NCI-H1436 treated with DMSO at 0.1 percent for 48 hours (cell line): ENCODE results near the gene PRTG.
"Not testable (repeated sequence)": the region's sequence is repeated elsewhere in the genome, so short reads cannot be mapped to it uniquely, and the experiment has no call there.

Source experiments
- DNase-seq: peaks from one replicate; lab custom pipeline; 2025; lab: John Stamatoyannopoulos, UW

Gene PRTG

DNA sequence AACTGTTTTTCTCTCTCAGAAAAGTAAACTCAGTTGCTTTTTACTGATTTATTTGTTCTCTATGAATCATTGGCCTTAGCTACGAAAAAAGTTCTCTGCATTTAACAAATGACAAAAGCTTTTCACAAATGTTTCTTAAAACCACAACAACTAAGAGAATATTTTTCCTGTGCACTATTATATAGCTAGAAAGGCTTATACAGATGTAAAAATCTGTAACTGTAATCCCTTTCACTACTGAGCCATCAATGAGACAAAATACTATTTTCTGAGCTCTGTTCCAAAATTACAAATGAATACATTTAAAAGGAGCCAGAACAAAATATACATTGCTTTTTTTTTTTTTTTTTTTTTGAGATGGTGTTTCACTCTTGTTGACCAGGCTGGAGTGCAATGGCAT, 109.2 kb downstream of the PRTG start:
- no peak for DNase-seq

DNA sequence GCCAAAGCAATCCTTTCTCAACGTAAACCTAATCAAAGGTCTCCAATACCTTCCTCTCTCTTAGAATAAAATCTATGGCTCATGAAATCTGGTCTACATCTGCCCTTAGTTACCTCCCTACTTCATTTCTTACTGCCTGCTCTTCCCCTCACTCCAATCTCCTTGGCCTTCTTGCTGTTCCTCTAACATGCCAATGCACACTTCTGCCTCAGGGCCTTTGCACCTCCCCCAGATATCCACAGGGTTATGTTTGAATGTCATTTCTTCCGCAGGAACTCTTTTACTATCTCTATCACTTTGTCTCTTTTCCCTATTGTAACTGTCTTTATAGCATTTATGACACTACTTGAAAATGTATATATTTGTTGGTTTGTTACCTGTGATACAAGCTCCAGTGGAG, 110.5 kb downstream of the PRTG start:
- DNase-seq, result no peak

DNA sequence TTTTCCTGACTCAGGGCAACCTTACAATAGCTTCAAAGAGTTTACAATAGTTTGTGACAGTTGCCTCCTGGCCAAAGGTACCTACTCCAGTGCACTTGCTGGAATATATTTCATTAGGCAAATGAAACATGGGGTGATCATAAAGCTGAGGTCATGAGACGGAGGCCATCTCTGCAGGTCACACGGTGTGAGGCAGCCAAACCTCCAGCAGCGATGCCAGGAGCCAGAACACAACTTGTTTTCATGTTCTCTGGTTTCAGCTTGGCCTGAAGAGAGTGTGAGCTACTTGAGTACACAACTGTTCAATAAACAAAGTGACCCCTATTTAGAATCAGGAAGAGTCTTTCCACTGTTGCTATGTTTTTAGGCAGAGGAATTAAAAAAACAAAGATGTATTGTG, 112.1 kb downstream of the PRTG start:
- no peak for DNase-seq

DNA sequence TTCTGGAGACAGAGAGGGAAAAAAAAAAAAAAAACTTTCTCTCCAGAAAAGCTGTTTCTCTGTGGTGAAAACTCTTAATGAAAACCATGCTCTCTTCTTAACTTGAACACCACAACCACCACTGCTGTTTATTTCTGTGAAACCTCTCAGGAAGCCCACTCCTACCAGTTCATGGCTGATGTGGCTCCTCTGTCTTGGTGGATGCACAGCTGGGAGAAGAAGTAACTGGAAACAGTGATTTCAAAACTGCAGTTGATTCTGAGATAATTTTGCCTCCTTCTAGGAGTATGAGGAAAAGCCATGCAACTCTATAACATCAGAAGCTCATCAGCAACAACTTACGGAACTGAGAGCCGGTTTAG, 114.6 kb downstream of the PRTG start:
- no peak for DNase-seq

DNA sequence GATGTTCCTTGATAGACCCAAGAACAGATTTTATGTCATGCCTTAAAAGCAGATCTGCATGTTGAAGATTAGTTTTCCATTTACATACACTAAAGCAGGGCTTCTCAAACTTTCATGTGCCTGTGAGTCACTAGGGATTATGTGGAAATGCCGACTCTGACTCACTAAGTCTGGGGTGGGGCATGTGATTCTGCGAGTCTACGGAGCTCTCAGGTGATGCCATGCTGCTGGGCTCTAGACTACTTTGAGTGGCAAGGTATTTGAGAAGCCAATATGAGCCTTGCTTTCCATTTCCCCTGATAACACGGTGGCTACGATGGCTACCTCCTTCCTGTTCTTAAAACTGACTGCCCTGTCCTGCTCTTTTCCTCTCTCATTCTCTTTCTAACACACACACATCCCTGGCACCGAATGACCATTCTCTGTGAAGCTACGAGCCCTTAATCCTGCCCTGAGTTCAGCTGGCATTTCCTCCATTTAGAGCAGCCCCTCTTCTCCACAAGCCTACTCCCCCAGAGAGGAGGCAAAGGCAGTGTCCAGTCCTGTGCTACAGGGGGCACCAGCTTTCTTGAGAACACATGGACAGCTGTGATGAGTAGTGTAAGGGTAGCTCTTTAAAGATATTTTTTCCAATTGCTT, 115.1 kb downstream of the PRTG start:
- no peak for DNase-seq

DNA sequence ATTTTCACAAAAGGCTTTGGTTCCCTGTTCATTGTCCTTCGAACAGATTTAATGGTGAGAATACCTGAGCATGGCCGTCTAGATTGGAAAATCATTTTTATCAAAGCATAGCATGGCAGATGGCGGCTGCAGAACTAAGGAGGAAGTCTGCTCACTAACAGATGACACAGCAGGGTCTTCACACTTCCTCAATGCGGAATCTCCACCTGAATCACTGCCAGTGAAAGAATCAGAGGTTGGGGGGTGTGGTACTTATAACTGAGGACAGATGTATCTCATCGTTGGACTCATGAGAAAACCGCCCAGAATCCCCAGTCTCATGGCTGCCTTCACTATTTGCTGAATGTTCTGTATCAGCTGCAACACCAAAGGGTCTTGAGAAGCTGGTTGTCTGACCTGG, 123.2 kb downstream of the PRTG start:
- no peak for DNase-seq

DNA sequence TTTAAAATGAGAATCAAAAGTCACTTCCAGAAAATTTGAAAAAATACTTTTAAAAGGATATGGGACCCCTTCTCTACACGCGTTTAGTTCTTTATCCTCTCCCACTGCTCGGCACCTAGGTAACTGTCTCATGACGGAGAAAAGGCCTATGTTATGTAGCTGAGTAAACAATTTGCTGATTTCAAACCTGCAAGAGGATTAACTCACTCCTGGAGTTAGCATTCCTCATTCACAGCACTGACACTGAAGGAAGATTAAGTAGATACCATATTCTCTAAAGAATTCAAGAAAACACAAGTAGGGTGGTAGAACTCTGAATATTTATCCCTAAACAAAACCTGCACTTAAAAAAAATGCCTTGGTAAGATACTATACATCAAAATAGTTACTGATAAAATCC, 124.6 kb downstream of the PRTG start:
- DNase-seq, result no peak

DNA sequence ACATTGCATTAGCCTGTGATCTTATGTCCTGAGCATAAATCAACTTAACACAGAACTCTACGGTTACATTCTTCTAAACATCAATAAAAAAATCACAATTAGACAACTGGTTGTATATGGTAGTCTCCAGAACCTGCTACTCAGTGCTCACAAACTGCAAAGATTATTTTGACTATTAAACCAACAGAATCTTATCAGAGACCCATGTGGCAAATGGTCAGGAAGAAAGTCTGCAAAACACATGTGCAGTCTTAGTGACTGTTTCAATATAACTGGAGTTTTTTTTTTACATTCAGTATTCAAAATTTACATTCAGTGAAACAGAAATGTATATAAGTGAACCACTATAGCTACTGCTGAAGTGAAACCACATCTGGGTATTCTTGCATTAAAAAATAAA, 127.5 kb downstream of the PRTG start:
- no peak for DNase-seq

DNA sequence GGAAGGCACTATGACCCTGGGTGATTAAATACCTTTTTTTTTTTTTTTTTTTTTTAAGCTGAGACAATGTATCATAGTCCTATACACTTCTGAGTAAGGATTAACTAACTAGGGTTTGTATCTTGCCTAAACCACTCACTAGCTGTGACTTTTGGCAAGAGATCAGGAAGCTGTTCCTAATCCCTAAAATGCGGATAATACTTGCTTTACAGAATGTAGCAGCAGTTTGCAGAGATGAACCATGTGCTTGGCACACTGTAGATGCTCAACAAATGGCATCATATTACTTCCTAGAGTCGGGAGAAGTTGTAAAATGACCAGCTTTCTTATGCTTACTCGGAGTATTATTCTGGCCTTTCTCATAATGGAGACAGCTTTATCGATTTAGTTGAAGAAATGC, 129.2 kb downstream of the PRTG start:
- DNase-seq, result no peak

DNA sequence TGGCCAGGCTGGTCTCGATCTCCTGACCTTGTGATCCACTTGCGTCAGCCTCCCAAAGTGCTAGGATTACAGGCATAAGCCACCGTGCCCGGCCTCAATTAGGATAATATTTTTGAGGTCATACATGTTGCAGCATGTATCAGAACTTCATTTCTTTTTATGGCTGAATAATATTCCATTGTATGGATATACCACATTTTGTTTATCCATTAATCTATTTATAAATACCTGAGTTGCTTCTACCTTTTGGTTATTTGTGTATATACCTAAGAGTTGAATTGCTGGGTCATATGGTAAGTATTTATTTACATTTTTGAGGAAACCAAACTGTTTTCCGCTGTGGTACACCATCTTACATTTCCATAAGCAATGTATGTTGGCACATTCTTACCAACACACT, 136.7 kb downstream of the PRTG start:
- DNase-seq, result no peak

DNA sequence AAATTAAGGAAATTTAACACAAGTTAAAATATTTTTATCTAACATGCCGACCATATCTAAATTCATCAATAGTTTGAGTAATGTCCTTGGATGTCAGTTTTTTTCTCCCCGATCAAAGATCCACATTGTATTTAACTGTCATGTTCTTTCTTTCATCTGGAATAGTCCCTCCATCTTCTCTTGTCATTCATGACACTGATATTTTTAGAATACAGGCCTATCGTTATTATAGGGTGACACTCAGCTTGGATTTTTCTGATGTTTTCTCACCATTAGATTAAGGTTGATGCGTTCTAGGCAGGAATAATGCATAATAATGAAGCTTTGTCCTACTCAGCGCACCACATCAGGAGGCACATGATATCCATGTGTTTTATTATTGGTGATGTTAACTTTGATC, 141.6 kb downstream of the PRTG start:
- DNase-seq, result no peak

DNA sequence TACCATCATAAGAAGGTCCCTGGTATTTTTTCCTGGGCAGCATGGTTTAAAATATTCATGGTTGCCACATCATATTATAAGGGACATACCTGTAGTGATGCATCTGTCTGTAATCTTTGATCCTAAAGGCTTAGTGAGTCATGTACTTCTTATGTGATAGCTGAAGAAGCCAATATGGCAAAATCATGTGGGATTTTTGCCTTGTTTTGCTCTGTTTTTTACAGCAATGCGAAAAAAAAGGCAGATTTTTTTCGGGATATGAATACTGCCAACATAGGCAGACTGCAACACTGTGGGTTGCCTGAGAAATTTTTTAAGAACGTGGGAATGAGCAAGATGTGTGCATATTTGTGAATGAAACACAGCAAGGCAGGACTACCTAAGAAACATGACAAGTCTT, 143.5 kb downstream of the PRTG start:
- DNase-seq, result no peak

DNA sequence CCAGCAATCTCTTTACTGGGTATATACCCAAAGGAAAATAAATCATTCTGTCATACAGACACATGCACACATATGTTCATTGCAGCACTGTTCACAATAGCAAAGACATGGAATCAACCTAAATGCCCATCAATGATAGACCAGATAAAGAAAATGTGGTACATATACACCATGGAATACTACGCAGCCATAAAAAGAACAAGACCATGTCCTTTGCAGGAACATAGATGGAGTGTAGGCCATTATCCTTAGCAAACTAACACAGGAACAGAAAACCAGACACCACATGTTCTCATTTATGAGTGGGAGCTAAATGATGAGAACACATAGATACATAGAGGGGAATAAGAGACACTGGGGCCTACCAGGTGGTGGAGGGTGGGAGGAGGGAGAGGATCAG, 149.9 kb downstream of the PRTG start:
- not testable (repeated sequence) for DNase-seq

DNA sequence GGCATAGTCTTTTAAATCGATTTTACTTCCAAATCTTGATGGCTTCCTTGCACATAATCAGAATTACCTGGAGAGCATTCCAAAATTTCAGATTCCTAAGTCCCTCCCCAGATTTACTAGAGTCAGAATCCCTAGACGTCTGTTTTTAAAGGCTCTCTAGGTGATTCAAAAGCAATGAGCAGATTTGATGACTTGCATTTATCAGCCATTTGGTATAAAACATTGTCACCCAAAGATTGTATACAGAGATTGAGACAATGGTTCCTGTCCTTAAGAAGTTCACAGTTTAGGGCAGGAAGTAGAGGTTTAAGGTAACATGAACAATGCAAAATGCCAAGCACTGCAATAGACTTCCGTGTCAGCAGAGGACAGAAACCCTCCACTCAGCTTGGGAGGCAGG, 152.2 kb downstream of the PRTG start:
- DNase-seq, result no peak

DNA sequence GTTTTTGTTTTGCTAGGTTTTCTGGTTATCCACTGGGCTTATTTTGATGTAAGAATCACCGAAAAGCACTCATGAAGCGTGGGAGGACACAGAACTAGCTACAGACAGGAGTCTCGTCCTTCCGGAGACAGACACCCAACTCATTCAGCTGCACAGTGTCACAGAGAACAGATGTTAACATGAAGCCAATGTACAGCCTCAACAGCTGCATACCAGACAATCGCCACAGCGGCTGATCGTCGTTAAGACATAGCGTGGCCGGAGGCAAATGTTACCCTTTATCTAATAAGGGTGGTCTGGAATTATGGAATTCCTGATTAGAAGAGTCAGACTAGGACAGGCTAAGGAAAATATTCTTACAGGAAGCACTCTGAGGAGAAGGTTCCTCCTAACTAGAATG, 153.7 kb downstream of the PRTG start:
- no peak for DNase-seq

DNA sequence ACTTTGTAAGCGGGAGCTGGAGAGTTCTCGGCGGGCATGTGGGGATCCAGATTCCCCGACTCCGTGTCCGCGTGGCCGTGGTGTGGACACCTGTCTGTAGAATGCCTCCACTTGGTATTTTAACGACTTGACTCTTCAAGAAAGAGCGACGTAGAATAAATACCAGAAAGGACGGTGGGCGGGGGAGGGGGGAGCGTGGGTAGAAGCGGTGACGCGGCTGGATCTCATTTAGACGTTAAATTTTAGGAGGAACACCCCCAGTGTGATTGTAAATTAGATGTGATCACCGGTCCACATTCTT, 154.2 kb downstream of the PRTG start:
- no peak for DNase-seq

DNA sequence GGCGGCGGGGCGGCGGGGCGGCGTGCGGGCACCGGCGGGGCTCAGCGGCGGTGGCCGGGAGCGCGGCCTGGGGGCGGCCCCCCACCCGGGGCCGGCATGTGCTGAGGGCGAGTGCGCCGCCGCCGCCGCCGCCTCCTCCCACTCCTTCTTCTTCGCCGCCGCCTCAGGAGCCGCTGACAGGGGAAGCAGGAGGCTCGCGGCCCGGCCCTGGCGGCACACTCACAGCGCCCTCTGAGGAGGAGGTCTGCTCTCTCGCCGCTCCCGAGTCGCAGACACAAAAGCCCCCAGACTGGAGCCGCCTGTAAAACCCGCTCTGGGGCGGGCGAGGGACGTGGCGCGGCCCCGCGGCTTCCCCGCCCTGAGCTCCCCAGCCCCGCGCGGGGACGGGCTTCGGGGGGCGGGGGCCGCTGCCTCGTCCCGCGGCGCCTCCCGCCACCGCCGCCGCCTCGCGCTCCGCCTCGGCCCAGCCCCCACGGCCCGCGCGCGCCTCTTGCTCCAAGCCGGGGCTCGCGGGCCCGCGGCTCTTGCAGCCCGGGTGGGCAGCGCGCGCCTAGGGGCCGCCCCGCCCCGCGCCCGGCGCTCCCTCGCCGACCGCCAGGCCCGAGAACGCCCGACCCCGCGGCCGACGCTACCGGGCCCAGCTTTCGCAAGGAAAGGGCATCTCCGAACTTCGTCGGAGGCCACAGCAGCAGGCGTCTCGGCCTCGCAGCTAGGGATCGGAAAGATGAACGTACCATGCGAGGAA, 154.7 kb downstream of the PRTG start, which contains the start of gene PYGO1:
PYGO1 (minus strand) TSS at position 276 of the 745 bp plus-strand sequence. CDS start 462 bp downstream, outside the sequence.
- no peak for DNase-seq

DNA sequence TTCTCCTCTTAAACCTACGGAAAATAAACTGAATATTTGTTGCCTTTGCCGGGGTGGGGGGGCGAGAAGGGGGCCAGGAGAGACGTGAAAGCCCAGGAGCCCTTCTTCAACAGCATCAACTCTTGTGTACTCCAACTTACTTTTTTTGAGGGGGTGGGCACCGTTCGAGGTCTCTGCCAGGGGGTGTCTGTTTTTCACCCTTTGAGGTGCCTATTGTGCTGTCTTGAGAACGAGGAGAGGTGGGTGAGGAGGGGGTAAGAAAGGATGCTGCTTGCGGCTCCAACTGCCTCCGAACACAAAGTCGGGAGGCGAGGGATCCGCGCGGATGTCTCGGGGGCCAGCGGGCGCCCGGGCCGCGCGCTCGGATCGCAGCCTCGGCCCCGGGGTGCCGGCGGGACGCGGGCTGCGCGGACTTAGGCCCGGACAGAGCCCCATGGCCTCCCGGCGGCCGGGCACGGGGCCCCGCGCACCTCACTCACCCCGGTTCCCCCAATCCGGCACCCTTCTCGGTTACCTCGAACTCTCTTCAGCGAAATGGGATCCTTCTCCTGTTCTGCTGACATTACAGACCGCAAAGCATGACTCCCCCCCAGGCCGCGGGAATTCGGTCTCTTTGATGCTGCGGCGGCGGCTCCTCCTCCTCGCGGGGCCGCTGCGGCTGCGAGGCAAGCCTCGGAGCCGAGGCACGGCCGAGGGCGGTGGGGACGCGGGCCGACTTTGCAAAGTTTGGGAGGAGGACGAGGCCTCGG, 155.5 kb downstream of the PRTG start:
- DNase-seq, result no peak

DNA sequence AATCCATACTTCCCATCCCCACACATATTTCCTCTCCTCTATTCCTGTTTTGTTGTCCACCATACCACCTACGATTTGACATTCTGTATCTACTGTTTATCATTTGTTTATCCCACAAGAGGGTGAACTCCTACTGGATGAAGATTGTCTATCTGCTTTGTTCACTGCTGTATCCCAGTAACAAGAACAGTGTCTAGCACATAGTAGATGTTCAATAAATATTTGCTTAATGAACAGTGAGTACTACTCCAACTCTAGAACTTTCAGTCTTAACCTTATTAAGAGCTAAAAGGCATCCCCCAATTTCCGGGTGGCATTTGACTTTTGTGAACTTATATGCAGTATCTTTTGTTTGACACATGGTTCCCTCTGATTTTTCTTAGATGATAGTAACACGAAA, 156.1 kb downstream of the PRTG start:
- DNase-seq, result no peak

DNA sequence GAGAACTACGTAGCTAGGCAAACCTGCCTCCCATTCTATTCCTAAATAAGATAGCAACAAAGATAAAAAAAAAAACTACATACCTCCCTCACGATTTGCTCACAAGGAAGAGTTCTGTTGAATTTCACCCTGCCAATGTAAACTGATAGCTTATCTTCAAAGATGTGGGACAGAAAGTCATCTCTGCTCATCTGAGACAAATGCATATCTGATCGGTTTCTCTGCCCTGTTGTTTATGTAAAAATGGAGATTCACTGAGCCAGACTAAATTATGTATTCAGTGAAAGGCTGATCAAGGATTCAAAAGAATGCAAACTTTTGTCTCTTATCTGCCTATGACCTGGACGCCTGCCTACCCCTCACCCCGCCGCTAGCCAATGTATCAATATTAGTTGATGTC, 166.0 kb downstream of the PRTG start:
- DNase-seq, result no peak

DNA sequence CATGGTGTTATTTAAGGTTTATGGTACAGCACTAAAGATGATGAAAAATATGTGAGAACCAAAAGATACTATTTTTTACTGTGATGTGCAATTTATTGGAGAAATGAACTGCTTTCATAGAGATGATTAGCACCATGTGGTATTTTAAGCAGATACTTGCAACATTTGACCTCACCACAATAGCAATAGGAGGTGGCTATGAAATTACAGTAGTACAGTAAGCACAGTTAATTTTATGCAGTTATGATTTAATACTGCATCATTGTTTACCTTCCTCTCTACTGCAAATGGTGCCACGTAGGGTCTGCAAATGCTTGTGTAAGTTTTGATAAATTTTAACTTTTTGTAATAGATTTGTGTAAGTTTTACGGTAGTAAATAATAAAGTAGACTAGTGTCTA, 168.9 kb downstream of the PRTG start:
- DNase-seq, result no peak

DNA sequence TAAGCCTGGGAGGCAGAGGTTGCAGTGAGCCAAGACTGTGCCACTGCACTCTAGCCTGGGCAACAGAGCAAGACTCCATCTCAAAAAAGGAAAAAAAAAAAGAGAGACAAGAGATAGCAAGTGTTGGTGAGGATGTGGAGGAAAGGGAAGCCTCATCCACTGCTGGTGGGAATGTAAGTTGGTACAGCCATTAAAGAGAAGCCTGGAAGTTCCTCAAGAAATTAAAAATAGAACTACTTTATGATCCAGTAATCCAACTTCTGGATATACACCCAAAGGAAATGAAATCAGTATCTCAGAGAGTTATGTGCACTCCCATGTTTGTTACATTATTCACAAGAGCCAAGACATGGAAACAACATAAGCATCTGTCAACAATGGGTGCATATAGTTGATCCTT, 169.7 kb downstream of the PRTG start:
- DNase-seq, result no peak

DNA sequence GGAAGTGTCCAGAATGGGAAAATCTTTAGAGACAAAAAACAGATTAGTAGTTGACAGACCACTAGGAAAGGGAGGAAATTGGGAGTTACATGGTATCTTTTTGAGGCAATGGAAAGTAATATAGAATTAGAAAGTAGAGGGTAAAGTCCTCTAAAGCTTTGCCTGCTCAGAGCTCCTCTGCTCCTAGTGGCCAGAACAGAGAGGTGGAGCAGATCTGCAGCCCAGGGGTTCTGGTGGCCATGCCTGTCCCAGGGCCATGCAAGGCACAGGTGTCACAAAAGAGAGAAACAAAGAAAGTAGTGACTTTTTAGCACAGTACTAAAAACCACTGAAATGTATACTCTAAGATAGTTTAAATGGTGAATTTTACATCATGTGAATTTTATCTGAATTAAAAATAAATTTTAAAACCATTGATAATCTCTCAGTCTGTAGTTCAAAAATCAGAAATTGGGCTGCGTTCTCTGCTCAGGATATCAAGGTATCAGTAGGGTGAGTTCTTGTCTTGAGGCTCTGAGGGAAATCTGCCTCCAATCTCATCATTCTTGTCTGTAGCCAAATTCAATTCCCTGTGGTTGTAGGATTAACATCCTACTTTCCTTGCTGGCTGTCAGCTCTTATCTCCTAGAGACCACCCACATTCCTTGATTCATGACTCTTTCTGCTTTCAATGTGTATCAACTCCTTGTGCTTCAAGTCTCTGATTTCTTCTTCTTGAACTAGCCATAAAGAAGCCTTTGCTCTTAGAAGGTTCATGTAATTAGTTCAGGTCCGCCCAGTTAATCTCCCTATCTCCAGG, 178.4 kb downstream of the PRTG start:
- DNase-seq, result no peak
